GM18868 (cell line): ENCODE measurements around the gene CRYGC.
A peak's percentile ranks its signal among the peaks of the same experiment; 100 is the strongest.
"Not testable (repeated sequence)": the region's sequence is repeated elsewhere in the genome, so short reads cannot be mapped to it uniquely, and the experiment has no call there.

ENCODE experiments used
- ATAC-seq: cut with Tn5 transposase; IDR thresholded peaks from one replicate; pipeline ENCODE4 v1.9.1; 2021; ENCODE audit warnings: mild to moderate bottlenecking, moderate library complexity; ENCODE audit not compliant: unreplicated experiment

CRYGC gene

DNA sequence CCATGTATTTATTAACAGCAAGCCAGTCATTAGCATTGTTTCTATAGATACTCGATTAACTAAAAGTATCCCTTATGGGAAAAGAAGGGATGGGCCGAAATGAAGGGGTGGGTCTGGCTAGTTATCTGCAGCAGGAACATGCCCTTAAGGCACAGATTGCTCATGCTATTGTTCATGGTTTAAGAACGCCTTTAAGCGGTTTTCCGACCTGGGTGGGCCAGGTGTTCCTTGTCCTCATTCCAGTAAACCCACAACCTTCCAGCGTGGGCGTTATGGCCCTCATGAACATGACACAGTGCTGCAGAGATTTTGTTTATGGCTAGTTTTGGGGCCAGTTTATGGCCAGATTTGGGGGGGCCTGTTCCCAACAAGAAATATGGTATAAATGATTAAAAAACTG, 8.7 kb upstream of the CRYGC start:
- not testable (repeated sequence) for ATAC-seq

DNA sequence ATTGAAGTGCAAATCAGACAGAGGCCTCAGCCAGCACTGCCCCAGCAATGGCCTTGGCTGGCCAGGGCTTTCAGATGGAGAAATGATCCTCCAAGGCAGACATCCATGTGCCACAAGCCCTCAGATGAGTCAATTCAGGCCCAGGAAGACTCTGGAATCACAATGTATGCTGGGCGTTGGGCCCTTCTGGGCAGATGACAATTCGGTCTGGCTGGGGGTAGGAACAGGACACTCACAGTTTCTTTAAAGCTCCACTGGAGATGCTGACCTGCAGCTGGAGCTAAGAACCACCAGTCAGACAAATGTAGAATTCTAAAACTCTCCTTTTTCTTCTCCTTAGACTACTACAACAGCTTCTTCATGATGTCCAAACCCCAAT, 7.1 kb upstream of the CRYGC start:
- ATAC-seq: no peak

DNA sequence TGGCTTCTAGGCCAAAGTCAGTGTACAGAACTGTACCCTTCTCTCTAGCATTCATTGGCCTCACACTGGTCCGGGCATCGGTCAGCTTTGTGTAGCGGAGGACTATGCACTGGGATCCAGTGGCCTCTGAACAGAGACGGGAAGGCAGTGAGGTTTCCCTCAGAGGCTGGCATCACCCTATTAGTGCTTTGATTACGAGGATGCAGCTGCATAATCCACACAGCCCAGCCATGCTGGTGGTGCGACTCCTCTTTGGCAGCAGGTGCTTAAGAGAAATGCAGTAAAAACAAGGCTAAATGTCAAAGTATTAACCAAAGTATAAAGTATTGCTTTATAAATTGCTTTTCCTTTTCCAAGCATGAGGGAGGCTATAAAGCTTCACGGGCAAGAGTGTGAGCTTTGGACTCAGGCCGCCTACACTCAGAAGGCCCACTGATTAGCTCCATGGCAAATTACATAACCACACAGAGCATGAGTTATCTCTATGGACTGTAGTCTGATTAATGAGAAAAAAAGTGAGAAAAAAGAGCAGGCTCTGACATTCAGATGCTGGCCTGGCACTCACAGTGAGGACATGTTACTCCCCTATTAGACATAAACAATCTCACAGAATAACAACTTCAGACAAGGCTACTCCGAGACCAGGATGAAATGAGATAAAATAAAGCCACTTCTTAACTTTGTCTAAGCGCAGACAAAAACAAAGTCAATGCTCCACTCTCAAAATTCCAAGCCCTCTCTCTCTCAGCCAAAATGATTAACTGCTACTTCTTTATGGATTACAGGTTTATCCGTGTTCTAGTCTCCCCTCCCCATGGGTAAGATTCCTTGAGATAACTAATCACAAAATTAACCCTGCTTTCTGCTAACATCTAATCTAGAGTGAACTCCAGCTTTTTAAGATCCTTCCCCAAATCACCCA, 6.4 kb upstream of the CRYGC start:
- no peak for ATAC-seq

DNA sequence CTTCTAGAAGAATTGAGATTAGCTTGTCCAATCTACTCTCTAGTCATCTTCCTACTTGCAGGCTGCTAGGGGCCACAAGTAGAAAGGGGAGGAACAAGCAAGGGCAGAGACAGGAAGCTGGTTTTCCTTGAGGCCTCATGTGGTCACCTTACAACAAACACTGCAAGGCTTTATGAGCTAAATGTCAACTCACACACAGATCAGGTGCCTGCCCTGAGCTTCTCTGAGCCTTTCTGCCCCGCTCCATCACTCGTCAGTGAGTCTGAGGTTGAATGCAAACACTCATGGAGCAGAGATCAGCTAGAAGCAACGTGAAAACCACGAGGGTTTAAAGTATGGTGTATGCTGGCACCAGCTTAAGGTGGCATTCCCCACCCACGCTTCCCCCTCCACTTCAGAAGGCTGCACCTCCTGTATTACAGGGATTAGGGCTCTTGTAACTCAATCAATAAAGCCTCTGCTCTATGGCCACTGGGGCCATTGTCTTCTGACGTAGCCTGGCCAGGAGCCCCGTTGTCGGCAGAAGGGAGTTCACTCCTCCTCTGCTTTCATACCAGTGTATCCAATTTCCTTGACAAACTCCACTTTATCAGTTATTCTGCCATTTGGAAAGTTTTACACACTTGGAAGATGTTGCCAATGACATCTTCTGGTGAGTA, 5.4 kb upstream of the CRYGC start:
- peak; percentile 61 for ATAC-seq

- no peak for ATAC-seq
Observed at GRCh38 chr2:208130712-208131110, 1.1 kb upstream of the CRYGC start.

- no peak for ATAC-seq
Observed at GRCh38 chr2:208128136-208128535, 1.5 kb downstream of the CRYGC start.

DNA sequence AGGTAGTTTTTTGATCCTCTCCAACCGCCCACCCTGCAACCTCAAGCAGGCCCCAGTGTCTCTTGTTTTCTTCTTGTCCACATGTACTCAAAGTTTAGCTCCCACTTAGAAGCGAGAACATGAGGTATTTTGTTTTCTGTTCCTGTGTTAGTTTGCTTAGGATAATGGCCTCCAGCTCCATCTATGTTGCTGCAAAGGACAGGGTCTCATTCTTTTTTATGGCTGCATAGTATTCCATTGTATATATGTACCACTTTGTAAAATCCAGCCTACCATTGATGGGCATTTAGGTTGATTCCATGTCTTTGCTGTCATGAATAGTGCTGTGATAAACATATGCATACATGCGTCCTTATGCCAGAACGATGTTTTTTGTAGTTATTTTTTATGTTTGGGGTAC, 2.5 kb downstream of the CRYGC start:
- ATAC-seq: no peak

DNA sequence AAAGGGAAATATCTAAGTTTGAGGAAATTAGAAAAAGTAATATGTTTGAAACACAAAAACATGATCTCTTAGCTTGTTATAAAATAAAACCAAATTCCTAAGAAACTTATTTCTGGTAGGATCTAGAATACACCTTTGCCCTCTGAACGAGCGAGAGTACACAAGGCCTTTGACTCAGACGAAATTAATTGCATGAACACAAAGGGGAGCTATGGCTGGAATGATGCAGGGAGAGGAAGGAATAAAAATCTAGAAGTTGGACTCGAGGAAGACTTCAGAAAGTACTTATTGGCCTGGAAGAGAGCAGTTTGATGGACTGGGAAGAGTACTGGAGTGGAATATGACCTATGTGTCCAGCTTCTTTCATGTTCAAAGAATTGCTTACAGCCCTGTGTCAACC, 4.4 kb downstream of the CRYGC start:
- ATAC-seq: no peak

DNA sequence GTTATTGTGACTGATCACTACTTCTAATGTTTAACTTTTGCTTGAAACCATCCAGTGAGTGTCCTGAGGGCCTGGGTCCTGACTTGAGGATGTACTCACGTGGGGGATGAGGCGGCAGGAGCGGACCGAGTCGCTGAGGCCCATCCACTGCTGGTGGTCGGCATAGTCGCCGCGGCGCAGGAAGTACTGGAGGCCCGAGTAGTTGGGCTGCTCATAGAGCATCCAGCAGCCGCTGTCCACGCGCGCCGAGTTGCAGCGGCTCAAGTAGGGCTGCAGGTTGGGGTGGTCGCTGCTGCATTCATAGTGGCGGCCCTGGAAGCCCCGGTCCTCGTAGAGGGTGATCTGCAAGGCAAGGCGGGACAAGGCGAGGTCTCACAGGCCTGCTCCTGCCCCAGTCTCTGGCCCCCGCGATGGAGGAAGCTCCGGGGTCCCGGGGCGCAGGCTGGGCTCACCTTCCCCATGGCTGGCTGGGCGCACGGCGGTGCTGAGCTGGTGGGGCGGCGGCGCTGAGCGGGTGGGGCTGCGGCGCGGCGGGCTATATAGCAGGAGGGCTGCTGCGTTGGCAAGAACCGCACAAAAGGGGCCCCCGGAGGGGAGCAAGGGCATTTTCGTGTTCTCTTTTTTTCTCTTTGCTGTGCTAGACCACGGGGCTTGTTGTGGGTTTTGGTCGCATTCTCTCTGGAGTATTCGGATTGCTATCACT, 5.5 kb downstream of the CRYGC start, which contains the start of gene CRYGD:
Gene CRYGD (minus strand): TSS at position 512 of the 703 bp plus-strand sequence. CDS start 51 bp downstream, at position 461.
- not testable (repeated sequence) for ATAC-seq

DNA sequence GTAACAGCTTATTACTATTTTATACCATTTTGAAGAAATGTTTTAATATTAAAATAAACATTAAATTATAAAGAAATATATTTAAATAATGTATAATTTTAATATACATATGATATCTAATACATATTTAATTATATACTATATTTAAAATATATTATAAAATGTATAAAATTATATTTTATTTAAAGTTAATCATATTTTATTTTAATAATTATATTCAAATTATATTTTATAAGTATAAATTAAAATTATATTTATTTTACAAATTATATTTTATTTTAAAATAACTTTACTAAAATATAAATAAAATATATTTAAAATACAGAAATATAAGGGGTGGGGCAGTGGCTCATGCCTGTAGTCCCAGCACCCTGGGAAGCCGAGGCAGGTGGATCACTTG, 7.4 kb downstream of the CRYGC start:
- no peak for ATAC-seq

DNA sequence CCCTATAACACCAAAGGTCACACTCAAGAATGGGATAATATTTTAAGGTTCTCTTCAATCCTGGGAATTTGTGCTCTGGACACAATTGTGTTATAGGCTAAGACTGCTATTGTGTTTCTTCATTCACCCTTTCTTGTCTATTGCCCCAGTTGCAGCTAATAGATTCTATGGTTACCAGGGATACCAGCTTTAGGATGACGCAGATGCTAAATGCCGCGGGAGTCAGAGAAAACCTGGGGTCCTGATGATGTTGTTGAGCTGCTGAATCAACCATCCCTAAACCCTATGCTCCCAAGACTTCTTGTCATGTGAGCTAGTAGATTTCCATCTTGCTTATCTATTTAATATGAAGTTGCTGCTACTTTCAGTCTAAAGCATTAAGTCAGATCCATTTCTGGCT, 10.7 kb downstream of the CRYGC start:
- ATAC-seq: no peak

DNA sequence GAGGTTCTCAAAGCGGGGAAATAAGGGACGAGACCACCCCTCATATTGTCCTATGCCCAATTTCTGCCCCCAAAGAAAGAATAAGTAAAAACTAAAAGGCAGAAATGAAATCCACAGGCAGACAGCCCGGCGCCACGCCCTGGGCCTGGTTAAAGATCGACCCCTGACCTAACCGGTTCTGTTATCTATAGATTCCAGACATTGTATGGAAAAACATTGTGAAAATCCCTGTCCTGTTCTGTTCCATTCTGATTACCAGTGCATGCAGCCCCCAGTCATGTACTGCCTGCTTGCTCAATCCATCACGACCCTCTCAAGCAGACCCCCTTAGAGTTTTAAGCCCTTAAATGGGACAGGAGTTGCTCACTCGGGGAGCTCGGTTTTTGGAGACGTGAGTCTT, 12.2 kb downstream of the CRYGC start:
- not testable (repeated sequence) for ATAC-seq

GRCh38 chr2:208112969-208113368, 16.7 kb downstream of the CRYGC start:
- no peak for ATAC-seq

- not testable (repeated sequence) for ATAC-seq
Observed at GRCh38 chr2:208112273-208112745, 17.3 kb downstream of the CRYGC start.

GRCh38 chr2:208103616-208104015, 26.0 kb downstream of the CRYGC start:
- ATAC-seq: no peak

GRCh38 chr2:208101716-208102631, 27.7 kb downstream of the CRYGC start:
- ATAC-seq: no peak

DNA sequence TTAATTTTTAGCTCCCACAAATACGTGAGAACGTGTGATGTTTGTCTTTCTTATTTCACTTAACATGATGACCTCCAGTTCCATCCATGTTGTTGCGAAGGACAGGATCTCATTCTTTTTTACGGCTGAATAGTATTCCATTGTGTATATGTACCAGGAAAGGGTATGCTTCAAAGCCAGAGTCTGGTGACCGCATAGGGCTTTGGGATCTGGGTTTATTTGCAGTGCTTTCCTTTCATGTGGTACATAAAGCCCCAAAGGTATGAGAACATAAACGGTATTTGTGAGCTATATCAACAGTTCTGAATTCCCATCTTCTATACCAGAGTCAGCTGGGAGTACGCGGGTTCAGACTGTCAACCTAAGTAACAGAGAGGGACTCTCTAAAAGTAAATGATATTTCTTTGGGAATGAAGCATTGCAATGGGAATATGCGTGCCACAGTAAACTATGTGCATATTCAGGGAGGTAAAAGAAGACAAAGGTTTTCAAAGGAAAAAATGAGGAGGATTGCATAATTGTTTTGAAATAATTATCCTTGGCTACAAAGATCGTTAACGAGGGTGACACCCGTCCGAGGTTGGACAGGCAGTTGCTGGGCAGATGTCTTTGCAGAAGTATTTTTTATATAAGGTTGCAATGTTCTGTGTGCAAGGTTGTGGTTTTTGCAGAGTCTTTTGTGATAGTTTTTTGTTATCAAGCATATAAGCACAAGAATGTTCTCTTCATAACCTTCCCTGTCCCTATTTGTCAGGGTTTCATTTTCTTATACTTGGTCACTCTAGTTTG, 29.8 kb downstream of the CRYGC start:
- no peak for ATAC-seq

DNA sequence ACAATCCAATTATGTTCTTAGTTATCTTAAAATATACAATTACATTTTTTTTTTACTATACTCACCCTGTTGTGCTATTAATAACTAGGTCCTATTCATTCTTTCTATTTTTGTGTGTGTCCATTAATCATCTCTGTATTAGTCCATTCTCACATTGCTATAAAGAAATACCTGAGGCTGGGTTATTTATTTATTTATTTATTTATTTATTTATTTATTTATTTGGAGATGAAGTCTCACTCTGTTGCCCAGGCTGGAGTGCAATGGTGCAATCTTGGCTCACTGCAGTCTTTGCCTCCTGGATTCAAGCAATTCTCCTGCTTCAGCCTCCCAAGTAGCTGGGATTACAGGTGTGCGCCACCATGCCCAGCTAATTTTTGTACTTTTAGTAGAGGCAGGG, 30.9 kb downstream of the CRYGC start:
- ATAC-seq: not testable (repeated sequence)

- ATAC-seq: no peak
Observed at GRCh38 chr2:208098267-208098666, 31.4 kb downstream of the CRYGC start.

- no peak for ATAC-seq
Observed at GRCh38 chr2:208097801-208098200, 31.8 kb downstream of the CRYGC start.
